Kasumi-1 (cell line): Measurements from ENCODE around the gene ZBED6.
"Not testable (repeated sequence)": the region's sequence is repeated elsewhere in the genome, so short reads cannot be mapped to it uniquely, and the experiment has no call there.

Experiments
- DNase-seq, 2 experiments: peaks; one replicate each; lab custom pipeline; 2025; lab: John Stamatoyannopoulos, UW

The ZBED6 gene

GRCh38 chr1:203795441-203796235, at the start of gene ZBED6, which contains the start of gene ZC3H11A:
Gene ZBED6, plus strand, starts transcription at chr1:203795623. Its CDS starts 1,900 bp downstream, at chr1:203797523.
Gene ZC3H11A, plus strand, starts transcription at chr1:203795623. Its CDS starts 21,448 bp downstream, at chr1:203817071.
- peak; percentile 96 to 97 for DNase-seq

- no peak for DNase-seq
Observed at GRCh38 chr1:203746281-203746680, 49.1 kb upstream of the ZBED6 start.

- no peak for DNase-seq
Observed at GRCh38 chr1:203751051-203751450, 44.4 kb upstream of the ZBED6 start.

- DNase-seq, result not testable (repeated sequence)
Observed at GRCh38 chr1:203751618-203752361, 43.6 kb upstream of the ZBED6 start.

GRCh38 chr1:203754455-203754864, 41.0 kb upstream of the ZBED6 start:
- DNase-seq, result no peak

- DNase-seq, result no peak
Observed at GRCh38 chr1:203756036-203756435, 39.4 kb upstream of the ZBED6 start.

- not testable (repeated sequence) for DNase-seq
Observed at GRCh38 chr1:203758749-203759148, 36.7 kb upstream of the ZBED6 start.

- DNase-seq, result no peak
Observed at GRCh38 chr1:203760506-203760905, 34.9 kb upstream of the ZBED6 start.

- not testable (repeated sequence) for DNase-seq
Observed at GRCh38 chr1:203761958-203762357, 33.5 kb upstream of the ZBED6 start.

GRCh38 chr1:203763505-203763904, 31.9 kb upstream of the ZBED6 start:
- DNase-seq, result no peak

GRCh38 chr1:203764105-203765028, 31.1 kb upstream of the ZBED6 start:
- no peak for DNase-seq

GRCh38 chr1:203765029-203765837, 30.2 kb upstream of the ZBED6 start, which contains the start of gene LAX1:
Gene LAX1, plus strand, starts transcription at chr1:203765183. Its CDS starts 383 bp downstream, at chr1:203765566.
- DNase-seq, result peak; percentile 90 to 94

- no peak for DNase-seq
Observed at GRCh38 chr1:203768256-203768655, 27.2 kb upstream of the ZBED6 start.

GRCh38 chr1:203769505-203770343, 25.7 kb upstream of the ZBED6 start:
- peak; percentile 92 to 95 for DNase-seq

GRCh38 chr1:203771901-203772301, 23.5 kb upstream of the ZBED6 start:
- DNase-seq, result no peak

GRCh38 chr1:203772836-203773235, 22.6 kb upstream of the ZBED6 start:
- DNase-seq, result no peak

- DNase-seq, result no peak
Observed at GRCh38 chr1:203776636-203777035, 18.8 kb upstream of the ZBED6 start.

- no peak for DNase-seq
Observed at GRCh38 chr1:203777596-203777995, 17.8 kb upstream of the ZBED6 start.

GRCh38 chr1:203778146-203778545, 17.3 kb upstream of the ZBED6 start:
- no peak for DNase-seq

- no peak for DNase-seq
Observed at GRCh38 chr1:203778789-203779188, 16.6 kb upstream of the ZBED6 start.
